Loucy (cell line): ENCODE data around the gene CLPTM1.
"Not testable (repeated sequence)": the region's sequence is repeated elsewhere in the genome, so short reads cannot be mapped to it uniquely, and the experiment has no call there.

Experiments
- H2AFZ ChIP-seq: fragments of 200-600 bp; sonication (generic); 2 replicates; pipeline ENCODE4 v1.6.0; 2016; ENCODE audit warnings: antibody characterized with exemption, mild to moderate bottlenecking, low read length, moderate library complexity
- H3F3A ChIP-seq: fragments of 200-600 bp; 2 replicates; pipeline ENCODE4 v1.6.0; 2016; ENCODE audit warnings: antibody characterized with exemption, low read depth, mild to moderate bottlenecking
- H3K27me3 ChIP-seq: fragments of 200-600 bp; sonication (generic); 2 replicates; pipeline ENCODE4 v1.6.1; 2014; ENCODE audit warnings: low read length, mild to moderate bottlenecking; ENCODE audit not compliant: insufficient read depth, poor library complexity, severe bottlenecking
- H3K36me3 ChIP-seq: fragments of 200-600 bp; sonication (generic); 2 replicates; pipeline ENCODE4 v1.6.1; 2016; ENCODE audit warnings: low read length; ENCODE audit not compliant: insufficient read depth
- H3K4me1 ChIP-seq: fragments of 200-600 bp; sonication (generic); 2 replicates; pipeline ENCODE4 v1.5.1; 2014; ENCODE audit warnings: low read length, mild to moderate bottlenecking; ENCODE audit not compliant: insufficient read depth, poor library complexity, severe bottlenecking
- H3K4me2 ChIP-seq: fragments of 200-600 bp; sonication (generic); 2 replicates; pipeline ENCODE4 v1.6.0; 2014; ENCODE audit warnings: antibody characterized with exemption, low read length, low read depth, mild to moderate bottlenecking; ENCODE audit not compliant: poor library complexity, severe bottlenecking
- H3K4me3 ChIP-seq: fragments of 200-600 bp; sonication (generic); 2 replicates; pipeline ENCODE4 v1.5.1; 2014; ENCODE audit warnings: low read length, mild to moderate bottlenecking, mixed read lengths; ENCODE audit not compliant: poor library complexity, severe bottlenecking
- H3K79me2 ChIP-seq: fragments of 200-600 bp; sonication (generic); 2 replicates; pipeline ENCODE4 v1.6.1; 2014; ENCODE audit warnings: low read length; ENCODE audit not compliant: insufficient read depth
- H3K9ac ChIP-seq: fragments of 200-600 bp; sonication (generic); 2 replicates; pipeline ENCODE4 v1.6.0; 2014; ENCODE audit warnings: mild to moderate bottlenecking, low read depth, low read length, moderate library complexity; ENCODE audit not compliant: poor library complexity, severe bottlenecking
- H3K9me2 ChIP-seq: fragments of 200-600 bp; sonication (generic); replicated peaks from 2 replicates; pipeline ENCODE4 v1.6.1; 2016; ENCODE audit warnings: low read depth, low read length, mixed read lengths
- H3K9me3 ChIP-seq: fragments of 200-600 bp; sonication (generic); 2 replicates; pipeline ENCODE4 v1.6.1; 2014; ENCODE audit warnings: mild to moderate bottlenecking, antibody characterized with exemption, low read length, low read depth; ENCODE audit not compliant: insufficient read depth
- H4K20me1 ChIP-seq: fragments of 200-600 bp; sonication (generic); 2 replicates; pipeline ENCODE4 v1.6.0; 2014; ENCODE audit warnings: antibody characterized with exemption, low read length, mild to moderate bottlenecking; ENCODE audit not compliant: insufficient read depth, poor library complexity, severe bottlenecking
- EZH2phosphoT487 ChIP-seq: fragments of 200-600 bp; IDR thresholded peaks from 2 replicates; pipeline ENCODE4 v1.6.1; 2018; ENCODE audit warnings: antibody characterized with exemption, mild to moderate bottlenecking, moderate library complexity, borderline replicate concordance
- TF ChIP-seq, protein P1 (sequence below): fragments of 200-600 bp; sonication (generic); conservative IDR thresholded peaks from 2 replicates; pipeline ENCODE4 v1.5.1; 2014; ENCODE audit warnings: mild to moderate bottlenecking, antibody characterized with exemption, low read length

CLPTM1 gene

DNA sequence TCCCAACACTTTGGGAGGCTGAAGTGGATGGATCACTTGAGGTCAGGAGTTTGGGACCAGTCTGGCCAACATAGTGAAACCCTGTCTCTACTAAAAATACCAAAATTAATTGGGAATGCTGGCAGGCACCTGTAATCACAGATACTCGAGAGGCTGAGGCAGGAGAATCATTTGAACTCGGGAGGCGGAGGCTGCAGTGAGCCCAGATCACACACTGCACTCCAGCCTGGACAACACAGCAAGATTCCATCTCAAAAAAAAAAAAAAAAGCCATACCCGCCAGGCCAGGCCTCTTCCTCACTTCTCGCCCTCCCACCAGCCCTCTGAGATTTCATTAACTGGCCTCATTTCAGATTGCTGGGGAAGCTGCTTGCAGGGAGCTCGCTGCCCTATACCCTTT lies 38.3 kb downstream of the CLPTM1 start:
- Histone ChIP-seq H3K4me3 (no peak overlapping the region), H3K9ac (no peak overlapping the region), H3K4me1 (no peaks in the 10 kb centered on the region), H3K79me2 (no peaks in the 10 kb centered on the region), H3K27me3 (no peaks in the 10 kb centered on the region), H4K20me1 (no peaks in the 10 kb centered on the region), H2AFZ (no peak overlapping the region), H3K9me2 (no peaks in the 10 kb centered on the region), H3K9me3 (no peaks in the 10 kb centered on the region), H3K4me2 (no peak overlapping the region), H3K36me3 (peaks cover 32% of the 10 kb centered on the region; the same call in 1 of the 2 replicates), H3F3A (no peaks in the 10 kb centered on the region)
- TF ChIP-seq EZH2phosphoT487 = no peak
- TF ChIP-seq, protein P1, sequence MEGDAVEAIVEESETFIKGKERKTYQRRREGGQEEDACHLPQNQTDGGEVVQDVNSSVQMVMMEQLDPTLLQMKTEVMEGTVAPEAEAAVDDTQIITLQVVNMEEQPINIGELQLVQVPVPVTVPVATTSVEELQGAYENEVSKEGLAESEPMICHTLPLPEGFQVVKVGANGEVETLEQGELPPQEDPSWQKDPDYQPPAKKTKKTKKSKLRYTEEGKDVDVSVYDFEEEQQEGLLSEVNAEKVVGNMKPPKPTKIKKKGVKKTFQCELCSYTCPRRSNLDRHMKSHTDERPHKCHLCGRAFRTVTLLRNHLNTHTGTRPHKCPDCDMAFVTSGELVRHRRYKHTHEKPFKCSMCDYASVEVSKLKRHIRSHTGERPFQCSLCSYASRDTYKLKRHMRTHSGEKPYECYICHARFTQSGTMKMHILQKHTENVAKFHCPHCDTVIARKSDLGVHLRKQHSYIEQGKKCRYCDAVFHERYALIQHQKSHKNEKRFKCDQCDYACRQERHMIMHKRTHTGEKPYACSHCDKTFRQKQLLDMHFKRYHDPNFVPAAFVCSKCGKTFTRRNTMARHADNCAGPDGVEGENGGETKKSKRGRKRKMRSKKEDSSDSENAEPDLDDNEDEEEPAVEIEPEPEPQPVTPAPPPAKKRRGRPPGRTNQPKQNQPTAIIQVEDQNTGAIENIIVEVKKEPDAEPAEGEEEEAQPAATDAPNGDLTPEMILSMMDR = no peak

DNA sequence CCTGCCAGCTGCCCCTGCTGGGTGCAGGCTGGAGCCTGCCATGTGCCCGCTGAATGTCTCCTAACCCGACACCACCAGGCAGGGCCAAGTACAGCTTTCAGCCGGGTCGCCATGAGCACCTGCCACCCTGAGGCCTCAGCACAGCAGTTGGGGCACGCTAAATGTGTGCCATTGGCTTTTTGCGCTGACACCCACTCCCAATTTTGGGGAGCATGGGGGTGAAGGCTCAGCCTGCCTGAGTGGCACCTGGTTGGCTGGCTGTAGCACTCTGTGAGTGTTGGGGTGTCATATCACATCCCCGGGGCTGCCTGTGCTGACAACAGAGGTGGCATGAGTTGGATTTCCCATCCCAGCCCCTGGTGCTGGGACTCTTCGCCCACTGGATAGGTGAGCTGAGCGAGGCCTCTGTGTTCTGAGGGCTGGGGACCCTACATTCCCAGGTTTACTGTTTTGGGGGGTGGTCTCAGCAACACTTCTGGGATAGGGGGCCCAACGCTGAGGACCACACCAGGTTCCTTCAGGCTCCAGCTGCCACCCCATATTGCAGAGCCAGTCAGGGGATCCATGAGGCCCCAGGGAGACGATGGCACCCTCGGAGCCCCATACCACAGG lies 38.9 kb downstream of the CLPTM1 start:
- TF ChIP-seq, protein P1 = no peak
- TF ChIP-seq EZH2phosphoT487 = no peak

DNA sequence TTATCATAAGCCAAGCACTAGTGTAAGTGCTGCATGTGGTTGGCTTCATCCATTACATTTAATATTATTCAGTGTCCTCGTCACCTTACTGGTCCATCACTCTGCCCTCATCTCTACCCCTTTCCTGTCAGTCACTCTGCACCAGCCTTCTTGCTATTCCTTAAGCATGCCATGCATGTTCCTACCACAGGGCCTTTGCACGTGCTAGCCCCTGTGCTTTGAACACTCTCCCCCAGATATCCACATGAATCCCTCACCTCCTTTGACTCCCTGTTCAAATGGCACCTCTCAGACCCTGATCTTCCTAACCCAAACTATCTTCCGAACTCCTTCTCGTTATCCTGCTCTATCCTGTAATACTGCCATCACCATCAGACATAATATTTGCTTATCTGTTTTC lies 42.8 kb downstream of the CLPTM1 start:
- Histone ChIP-seq H3K9ac (no peak overlapping the region), H2AFZ (no peak overlapping the region), H3K9me3 (no peaks in the 10 kb centered on the region), H3K4me2 (no peak overlapping the region), H3F3A (no peaks in the 10 kb centered on the region), H3K36me3 (no peaks in the 10 kb centered on the region; the same call in 1 of the 2 replicates), H4K20me1 (peaks cover 6% of the 10 kb centered on the region), H3K4me3 (no peak overlapping the region), H3K27me3 (no peaks in the 10 kb centered on the region), H3K4me1 (peaks cover 7% of the 10 kb centered on the region), H3K9me2 (no peaks in the 10 kb centered on the region), H3K79me2 (no peaks in the 10 kb centered on the region)
- TF ChIP-seq, protein P1 = no peak

More for the DNA sequence above, 38.9 kb downstream of the CLPTM1 start:
- peaks cover 27% of the 10 kb centered on the region; the same call in 1 of the 2 replicates for H3K36me3 ChIP-seq
- no peak overlapping the region for H2AFZ ChIP-seq
- no peaks in the 10 kb centered on the region for H3K9me3 ChIP-seq
- H3K4me3 ChIP-seq = no peak overlapping the region
- no peaks in the 10 kb centered on the region for H3K79me2 ChIP-seq
- no peaks in the 10 kb centered on the region for H3K27me3 ChIP-seq
- no peak overlapping the region for H3K4me2 ChIP-seq
- H4K20me1 ChIP-seq = no peaks in the 10 kb centered on the region
- no peak overlapping the region for H3K9ac ChIP-seq
- H3K9me2 ChIP-seq = no peaks in the 10 kb centered on the region
- no peaks in the 10 kb centered on the region for H3F3A ChIP-seq
- no peaks in the 10 kb centered on the region for H3K4me1 ChIP-seq

DNA sequence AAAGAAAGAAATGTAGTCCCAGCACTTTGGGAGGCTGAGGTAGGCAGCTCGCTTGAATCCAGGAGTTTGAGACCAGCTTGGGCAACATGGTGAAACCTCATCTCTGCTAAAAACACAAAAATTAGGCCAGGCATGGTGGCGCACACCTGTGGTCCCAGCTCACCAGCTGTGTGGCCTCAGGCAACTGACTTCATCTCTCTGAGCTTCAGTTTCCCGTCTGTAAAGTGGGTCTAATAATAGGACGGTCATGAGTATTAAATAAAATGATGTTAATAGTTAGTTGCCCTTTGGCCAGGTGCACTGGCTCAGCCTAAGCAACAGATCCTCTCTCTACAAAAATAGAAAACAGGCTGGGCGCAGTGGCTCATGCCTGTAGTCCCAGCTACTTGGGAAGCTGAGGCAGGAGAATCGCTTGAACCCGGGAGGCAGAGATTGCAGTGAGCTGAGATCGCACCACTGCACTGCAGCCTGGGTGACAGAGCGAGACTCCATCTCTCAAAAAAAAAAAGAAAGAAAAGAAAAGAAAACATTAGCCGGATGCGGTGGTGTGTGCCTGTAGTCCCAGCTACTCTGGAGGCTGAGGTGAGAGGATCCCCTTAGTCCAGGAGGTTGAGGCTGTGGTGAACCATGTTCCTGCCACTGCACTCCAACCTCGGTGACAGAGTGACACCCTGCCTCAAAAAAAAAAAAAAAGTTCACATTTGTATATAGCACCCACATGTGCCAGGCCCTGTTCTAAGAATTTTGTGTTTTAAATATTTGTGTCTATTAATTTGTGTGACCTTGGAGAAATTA lies 44.1 kb downstream of the CLPTM1 start:
- H3K4me3 ChIP-seq, H3K36me3 ChIP-seq, H4K20me1 ChIP-seq, H3K79me2 ChIP-seq, H3K4me1 ChIP-seq, H2AFZ ChIP-seq, H3F3A ChIP-seq, H3K9me3 ChIP-seq, H3K9ac ChIP-seq, H3K4me2 ChIP-seq, H3K9me2 ChIP-seq, H3K27me3 ChIP-seq: not testable (repeated sequence)

DNA sequence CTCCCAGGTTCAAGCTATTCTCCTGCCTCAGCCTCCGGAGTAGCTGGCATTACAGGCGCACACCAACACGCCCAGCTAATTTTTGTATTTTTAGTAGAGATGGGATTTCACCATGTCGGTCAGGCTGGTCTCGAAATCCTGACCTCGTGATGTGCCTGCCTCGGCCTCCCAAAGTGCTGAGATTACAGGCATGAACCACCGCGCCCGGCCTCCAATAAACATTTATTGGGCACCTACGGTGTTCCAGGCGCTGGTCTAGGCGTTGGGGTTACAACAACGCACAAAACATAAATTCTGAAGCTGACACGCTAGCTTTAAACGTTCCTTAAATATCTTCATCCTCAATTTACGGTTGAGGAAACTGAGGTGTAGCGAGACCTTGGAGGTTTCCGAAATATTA lies 45.5 kb downstream of the CLPTM1 start:
- H3F3A ChIP-seq, H4K20me1 ChIP-seq, H2AFZ ChIP-seq, H3K4me1 ChIP-seq, H3K9me3 ChIP-seq, H3K27me3 ChIP-seq, H3K9ac ChIP-seq, H3K9me2 ChIP-seq, H3K79me2 ChIP-seq, H3K36me3 ChIP-seq: not testable (repeated sequence)
- Histone ChIP-seq H3K4me3 (peak overlapping the region; percentile 56), H3K4me2 (peak overlapping the region; percentile 59)
